Progenitor cell of endocrine pancreas (in vitro differentiated cells): ENCODE measurements around the gene GPR68. TPM values are rescaled to one million over a fixed set of nuclear protein-coding genes. Genes with fewer than 3 reads are reported as not detected.

Source experiments
- DNase-seq: peaks from one replicate; pipeline ENCODE4 v3.0.0; 2021; ENCODE audit warnings: low spot score; ENCODE audit not compliant: unreplicated experiment
- H3K27ac Mint-ChIP-seq: 2 replicates; pipeline ENCODE4 v1.8.0; 2021; ENCODE audit warnings: mild to moderate bottlenecking, moderate library complexity, mixed read lengths
- H3K27me3 Mint-ChIP-seq: 2 replicates; pipeline ENCODE4 v1.8.0; 2021; ENCODE audit warnings: mixed read lengths
- H3K36me3 Mint-ChIP-seq: 2 replicates; pipeline ENCODE4 v1.8.0; 2022; ENCODE audit warnings: mixed read lengths; ENCODE audit not compliant: insufficient read depth
- H3K4me1 Mint-ChIP-seq: 2 replicates; pipeline ENCODE4 v1.8.0; 2021; ENCODE audit warnings: low read depth, mixed read lengths
- H3K4me3 Mint-ChIP-seq: 2 replicates; pipeline ENCODE4 v1.8.0; 2021; ENCODE audit warnings: low read depth, mild to moderate bottlenecking, moderate library complexity, mixed read lengths
- H3K9me3 Mint-ChIP-seq: 2 replicates; pipeline ENCODE4 v1.8.0; 2021; ENCODE audit warnings: low read depth, mixed read lengths
- long read RNA-seq: library from polyadenylated mRNA; unstranded; transcript quantifications from one replicate; pipeline ENCODE4 v2.0.0, GENCODE V29; 2020
- total RNA-seq: library from RNA; stranded (reverse); gene quantifications from 2 replicates; pipeline ENCODE4 v1.2.1, GENCODE V29; 2021
- TF ChIP-seq, protein P1 (sequence below): fragments of 200-600 bp; sonication (generic); IDR thresholded peaks from one replicate; pipeline ENCODE4 v1.5.0; 2021; ENCODE audit warnings: antibody characterized with exemption, mild to moderate bottlenecking; ENCODE audit not compliant: unreplicated experiment

Gene GPR68
- total RNA-seq = 0.31 and 0.87 TPM in 2 replicates
- long read RNA-seq, partial matches to known transcripts = 0 of 1 reads
- long read RNA-seq, other reads (novel, unspliced or antisense) = 1 of 1 reads

GRCh38 chr14:91244501-91244901 lies at the start of gene GPR68:
Gene GPR68 (minus strand): TSS chr14:91244704. CDS start chr14:91235050, 9,654 bp downstream.
- TF ChIP-seq, protein P1, sequence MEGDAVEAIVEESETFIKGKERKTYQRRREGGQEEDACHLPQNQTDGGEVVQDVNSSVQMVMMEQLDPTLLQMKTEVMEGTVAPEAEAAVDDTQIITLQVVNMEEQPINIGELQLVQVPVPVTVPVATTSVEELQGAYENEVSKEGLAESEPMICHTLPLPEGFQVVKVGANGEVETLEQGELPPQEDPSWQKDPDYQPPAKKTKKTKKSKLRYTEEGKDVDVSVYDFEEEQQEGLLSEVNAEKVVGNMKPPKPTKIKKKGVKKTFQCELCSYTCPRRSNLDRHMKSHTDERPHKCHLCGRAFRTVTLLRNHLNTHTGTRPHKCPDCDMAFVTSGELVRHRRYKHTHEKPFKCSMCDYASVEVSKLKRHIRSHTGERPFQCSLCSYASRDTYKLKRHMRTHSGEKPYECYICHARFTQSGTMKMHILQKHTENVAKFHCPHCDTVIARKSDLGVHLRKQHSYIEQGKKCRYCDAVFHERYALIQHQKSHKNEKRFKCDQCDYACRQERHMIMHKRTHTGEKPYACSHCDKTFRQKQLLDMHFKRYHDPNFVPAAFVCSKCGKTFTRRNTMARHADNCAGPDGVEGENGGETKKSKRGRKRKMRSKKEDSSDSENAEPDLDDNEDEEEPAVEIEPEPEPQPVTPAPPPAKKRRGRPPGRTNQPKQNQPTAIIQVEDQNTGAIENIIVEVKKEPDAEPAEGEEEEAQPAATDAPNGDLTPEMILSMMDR = no peak
- peaks cover 27% of the 10 kb centered on the region for H3K27me3 Mint-ChIP-seq
- peaks cover 3% of the 10 kb centered on the region for H3K9me3 Mint-ChIP-seq
- H3K4me3 Mint-ChIP-seq = no peak within 1 kb of the TSS
- H3K4me1 Mint-ChIP-seq = no peaks in the 10 kb centered on the region
- no peak within 1 kb of the TSS for H3K27ac Mint-ChIP-seq
- DNase-seq = no peak
- H3K36me3 Mint-ChIP-seq = no peaks in the 10 kb centered on the region

GRCh38 chr14:91294153-91294552 lies 49.6 kb upstream of the GPR68 start:
- no peak overlapping the region for H3K27ac Mint-ChIP-seq
- H3K4me3 Mint-ChIP-seq = no peak overlapping the region
- no peaks in the 10 kb centered on the region for H3K4me1 Mint-ChIP-seq
- peaks cover 27% of the 10 kb centered on the region for H3K36me3 Mint-ChIP-seq
- no peak for DNase-seq
- TF ChIP-seq, protein P1 = no peak
- no peaks in the 10 kb centered on the region for H3K9me3 Mint-ChIP-seq
- no peaks in the 10 kb centered on the region for H3K27me3 Mint-ChIP-seq

DNA sequence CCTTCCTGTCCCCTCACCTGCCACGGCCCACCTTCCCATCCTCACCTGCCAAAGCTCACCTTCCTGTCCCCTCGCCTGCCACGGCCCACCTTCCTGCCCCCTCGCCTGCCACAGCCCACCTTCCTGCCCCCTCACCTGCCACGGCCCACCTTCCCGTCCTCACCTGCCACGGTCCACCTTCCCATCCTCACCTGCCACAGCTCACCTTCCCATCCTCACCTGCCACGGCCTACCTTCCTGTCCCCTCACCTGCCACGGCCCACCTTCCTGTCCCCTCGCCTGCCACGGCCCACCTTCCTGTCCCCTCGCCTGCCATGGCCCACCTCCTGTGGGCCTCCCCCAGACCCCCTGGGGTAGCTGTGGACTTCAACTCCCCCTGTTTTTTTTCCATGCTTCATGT lies 48.8 kb upstream of the GPR68 start:
- Mint-ChIP-seq H3K4me1 (no peaks in the 10 kb centered on the region), H3K9me3 (no peaks in the 10 kb centered on the region), H3K27me3 (no peaks in the 10 kb centered on the region), H3K4me3 (no peak overlapping the region), H3K27ac (peak overlapping the region; percentile 76), H3K36me3 (peaks cover 24% of the 10 kb centered on the region)
- no peak for DNase-seq
- TF ChIP-seq, protein P1 = no peak

- Mint-ChIP-seq H3K27me3 (no peaks in the 10 kb centered on the region), H3K9me3 (no peaks in the 10 kb centered on the region), H3K27ac (peak overlapping the region; percentile 76), H3K4me1 (no peaks in the 10 kb centered on the region), H3K36me3 (peaks cover 26% of the 10 kb centered on the region), H3K4me3 (no peak overlapping the region)
- TF ChIP-seq, protein P1 = no peak
- no peak for DNase-seq
Measured at GRCh38 chr14:91292491-91292890, 48.0 kb upstream of the GPR68 start.

DNA sequence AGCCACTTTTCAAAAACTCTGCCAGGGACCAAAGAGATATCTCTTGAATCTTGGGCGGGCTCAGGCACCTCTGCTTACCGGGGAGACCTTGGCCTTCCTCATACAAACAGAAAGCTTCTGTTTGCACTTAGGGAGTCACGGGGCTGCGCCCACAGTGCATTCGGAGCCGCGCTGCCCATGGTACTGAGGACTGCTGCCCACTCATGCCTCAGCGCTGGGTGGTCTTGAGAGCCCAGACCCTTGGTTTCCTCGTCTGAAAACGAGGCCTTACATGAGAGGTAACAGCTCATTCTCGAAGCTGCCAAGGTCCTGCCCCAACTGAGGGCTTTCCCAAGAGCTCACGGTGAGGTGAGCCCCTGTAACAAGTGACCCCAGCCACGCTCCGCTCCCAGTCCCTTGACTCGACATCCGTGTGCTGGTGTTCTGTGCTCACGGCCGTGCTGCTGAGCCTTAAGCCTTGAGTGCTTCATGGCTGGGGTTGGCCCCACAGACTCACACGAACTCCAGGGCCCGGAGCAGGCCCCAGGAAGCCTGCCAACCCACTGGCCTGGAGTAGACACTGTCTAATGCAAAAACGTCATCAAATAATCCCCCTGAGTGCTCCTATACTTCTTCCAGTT lies 47.4 kb upstream of the GPR68 start:
- no peak overlapping the region for H3K4me3 Mint-ChIP-seq
- DNase-seq = no peak
- H3K36me3 Mint-ChIP-seq = peaks cover 23% of the 10 kb centered on the region
- H3K27me3 Mint-ChIP-seq = no peaks in the 10 kb centered on the region
- TF ChIP-seq, protein P1 = no peak
- no peaks in the 10 kb centered on the region for H3K9me3 Mint-ChIP-seq
- no peaks in the 10 kb centered on the region for H3K4me1 Mint-ChIP-seq
- no peak overlapping the region for H3K27ac Mint-ChIP-seq
